ENCODE results near the gene SHB. TPM values are rescaled to one million over a fixed set of nuclear protein-coding genes. Genes with fewer than 3 reads are reported as not detected.
A peak's percentile ranks its signal among the peaks of the same experiment; 100 is the strongest.
"Not testable (repeated sequence)": the region's sequence is repeated elsewhere in the genome, so short reads cannot be mapped to it uniquely, and the experiment has no call there.

SHB gene
- total RNA-seq, 3 donors from 2014 or later: 2.6 to 4.0 (median 3.4) TPM

DNA sequence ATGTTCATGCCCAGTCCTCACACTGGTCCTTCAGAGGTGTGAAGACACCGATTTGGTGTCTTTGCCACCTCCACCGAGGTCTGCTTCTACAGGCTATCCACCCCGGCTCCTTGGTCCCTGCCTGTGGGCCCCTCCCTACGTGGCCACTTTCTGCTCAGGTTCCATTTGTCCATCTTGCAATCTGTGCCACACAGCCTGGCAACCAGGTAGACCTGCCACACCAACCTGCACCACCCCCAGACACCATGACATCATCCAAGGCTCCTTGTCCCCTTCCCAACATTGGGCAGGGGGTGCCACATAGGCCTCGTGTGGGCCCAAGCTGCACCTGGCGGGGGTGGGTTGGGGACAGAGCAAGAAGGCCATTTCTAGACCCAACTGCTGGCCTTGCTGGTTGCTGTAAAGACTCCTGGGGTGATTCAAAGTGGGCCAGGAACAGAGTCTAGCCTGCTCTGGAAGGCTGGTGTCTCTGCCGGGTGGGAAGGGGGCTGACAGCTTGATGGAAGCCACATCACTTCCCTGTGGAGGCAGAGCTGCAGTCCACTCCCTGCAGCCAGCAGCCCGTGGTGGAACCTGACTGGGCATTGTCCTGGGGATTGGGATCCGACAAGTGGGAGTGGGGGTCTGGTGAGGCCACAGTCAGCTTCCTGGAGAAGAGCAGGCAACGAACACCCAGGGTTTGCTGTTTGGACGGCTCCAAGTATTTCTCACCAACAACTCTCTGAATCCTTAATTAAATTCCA, 99.3 kb downstream of the SHB start:
- Mint-ChIP-seq H3K27me3 (ENCODE audit: low read depth) (no peaks in the 10 kb centered on the region), H3K9me3 (no peaks in the 10 kb centered on the region), H3K4me1 (ENCODE audit: low read depth) (no peaks in the 10 kb centered on the region), H3K36me3 (ENCODE audit: insufficient read depth) (no peaks in the 10 kb centered on the region), H3K4me3 (no peak overlapping the region)
- no peak for DNase-seq
- ATAC-seq: no peak

DNA sequence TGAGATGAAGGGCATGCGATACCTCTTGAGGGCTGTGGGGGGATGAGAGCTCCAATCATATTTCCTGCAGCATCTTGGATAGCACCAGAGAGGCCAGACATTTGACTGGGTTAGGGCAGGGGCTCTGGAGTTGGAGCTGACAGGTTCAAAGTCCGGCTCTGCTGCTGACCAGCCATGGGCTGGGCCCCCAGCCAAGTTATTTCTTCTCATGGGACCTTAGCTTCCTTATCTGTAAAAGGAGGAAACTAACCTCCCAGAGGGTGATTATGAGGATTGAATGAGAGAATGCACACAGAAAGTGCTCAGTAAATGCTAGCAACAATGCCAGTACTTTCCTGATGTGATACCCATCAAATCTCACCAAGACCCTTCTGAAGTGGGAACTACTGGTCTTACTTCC, 99.9 kb downstream of the SHB start:
- no peaks in the 10 kb centered on the region for H3K9me3 Mint-ChIP-seq
- no peaks in the 10 kb centered on the region for H3K27me3 Mint-ChIP-seq (ENCODE audit: low read depth)
- H3K36me3 Mint-ChIP-seq (ENCODE audit: insufficient read depth): no peaks in the 10 kb centered on the region
- no peak overlapping the region for H3K4me3 Mint-ChIP-seq
- no peak for ATAC-seq
- DNase-seq: no peak
- H3K4me1 Mint-ChIP-seq (ENCODE audit: low read depth): no peaks in the 10 kb centered on the region

DNA sequence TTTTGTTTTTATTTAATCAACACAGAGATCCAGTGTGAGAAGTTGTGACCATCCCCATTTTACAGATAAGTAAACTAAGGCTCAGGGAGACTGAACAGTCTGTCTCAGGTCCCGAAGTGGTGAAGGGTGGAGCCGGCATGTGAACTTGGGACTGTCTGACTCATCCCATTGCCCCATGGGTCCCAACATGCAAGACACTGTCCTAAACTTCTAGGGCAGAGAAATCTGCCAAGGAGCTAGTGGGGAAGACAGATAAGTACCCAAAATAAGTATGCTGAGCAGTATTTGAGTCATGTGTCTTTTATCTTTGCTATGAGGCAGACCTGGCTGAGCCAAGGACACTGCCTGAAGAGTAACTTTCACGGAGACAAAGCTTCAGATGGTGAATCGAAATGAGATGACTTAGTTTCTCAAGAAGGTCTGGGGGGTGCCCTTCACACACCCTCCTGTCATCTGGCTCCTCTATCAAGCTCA, 100.8 kb downstream of the SHB start:
- no peaks in the 10 kb centered on the region for H3K36me3 Mint-ChIP-seq (ENCODE audit: insufficient read depth)
- ATAC-seq (no peak), DNase-seq (no peak)
- no peak overlapping the region for H3K4me3 Mint-ChIP-seq
- H3K9me3 Mint-ChIP-seq: no peaks in the 10 kb centered on the region
- H3K27me3 Mint-ChIP-seq (ENCODE audit: low read depth): no peaks in the 10 kb centered on the region
- no peaks in the 10 kb centered on the region for H3K4me1 Mint-ChIP-seq (ENCODE audit: low read depth)

DNA sequence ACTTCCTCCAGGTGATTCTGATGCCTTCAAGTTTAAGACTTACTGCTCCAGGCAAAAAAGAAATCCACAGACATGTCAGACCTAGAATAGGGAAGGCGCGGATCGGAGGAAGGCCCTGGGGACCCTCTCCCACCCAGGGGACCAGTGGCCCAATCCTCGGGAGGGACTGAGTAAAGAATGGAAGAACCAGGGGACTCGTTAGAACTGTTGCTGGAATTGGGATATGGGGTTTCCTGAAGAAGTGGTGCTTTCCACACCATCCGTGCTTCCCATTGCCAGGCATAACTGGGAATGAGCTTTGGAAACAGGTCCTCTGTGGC, 101.3 kb downstream of the SHB start:
- no peaks in the 10 kb centered on the region for H3K4me1 Mint-ChIP-seq (ENCODE audit: low read depth)
- no peaks in the 10 kb centered on the region for H3K9me3 Mint-ChIP-seq
- ATAC-seq: no peak
- DNase-seq: no peak
- no peaks in the 10 kb centered on the region for H3K36me3 Mint-ChIP-seq (ENCODE audit: insufficient read depth)
- H3K27me3 Mint-ChIP-seq (ENCODE audit: low read depth): no peaks in the 10 kb centered on the region
- H3K4me3 Mint-ChIP-seq: no peak overlapping the region

DNA sequence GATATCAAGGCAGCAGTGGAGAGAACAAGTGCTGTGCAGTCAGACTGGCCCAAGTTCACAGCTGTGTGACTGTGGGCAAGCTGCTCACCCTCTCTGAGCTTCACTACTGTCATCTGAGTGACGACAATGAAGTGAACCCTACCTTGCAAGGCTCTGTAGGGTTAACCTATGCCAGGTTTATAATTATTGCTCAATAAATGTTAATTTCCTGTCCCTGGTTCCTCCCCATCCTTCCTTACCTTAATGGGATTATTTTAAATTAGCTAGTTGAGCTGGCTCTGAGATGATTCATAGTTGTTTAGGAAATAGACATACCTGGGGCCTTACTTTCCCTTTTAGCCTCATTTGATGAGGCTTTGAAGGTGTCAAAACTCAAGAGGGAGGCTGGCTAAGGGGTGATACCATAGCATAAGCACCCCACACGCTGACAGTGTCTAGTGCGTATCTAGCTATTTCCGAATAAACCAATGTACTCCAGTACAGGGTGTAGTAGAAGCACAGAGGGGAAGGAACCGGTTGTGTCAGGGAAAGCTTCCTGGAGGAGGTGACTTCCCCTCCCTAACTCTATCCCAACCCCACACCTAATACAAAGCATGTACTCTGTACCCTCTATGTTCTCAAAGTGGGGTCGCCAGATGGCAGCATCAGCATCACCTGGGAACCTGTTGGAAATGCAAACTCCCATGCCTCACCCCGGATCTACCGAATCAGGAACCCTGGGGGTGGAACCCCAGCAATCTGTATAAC, 101.8 kb downstream of the SHB start:
- no peak for ATAC-seq
- no peaks in the 10 kb centered on the region for H3K36me3 Mint-ChIP-seq (ENCODE audit: insufficient read depth)
- H3K4me1 Mint-ChIP-seq (ENCODE audit: low read depth): no peaks in the 10 kb centered on the region
- H3K27me3 Mint-ChIP-seq (ENCODE audit: low read depth): no peaks in the 10 kb centered on the region
- DNase-seq: no peak
- H3K9me3 Mint-ChIP-seq: no peaks in the 10 kb centered on the region
- H3K4me3 Mint-ChIP-seq: no peak overlapping the region

DNA sequence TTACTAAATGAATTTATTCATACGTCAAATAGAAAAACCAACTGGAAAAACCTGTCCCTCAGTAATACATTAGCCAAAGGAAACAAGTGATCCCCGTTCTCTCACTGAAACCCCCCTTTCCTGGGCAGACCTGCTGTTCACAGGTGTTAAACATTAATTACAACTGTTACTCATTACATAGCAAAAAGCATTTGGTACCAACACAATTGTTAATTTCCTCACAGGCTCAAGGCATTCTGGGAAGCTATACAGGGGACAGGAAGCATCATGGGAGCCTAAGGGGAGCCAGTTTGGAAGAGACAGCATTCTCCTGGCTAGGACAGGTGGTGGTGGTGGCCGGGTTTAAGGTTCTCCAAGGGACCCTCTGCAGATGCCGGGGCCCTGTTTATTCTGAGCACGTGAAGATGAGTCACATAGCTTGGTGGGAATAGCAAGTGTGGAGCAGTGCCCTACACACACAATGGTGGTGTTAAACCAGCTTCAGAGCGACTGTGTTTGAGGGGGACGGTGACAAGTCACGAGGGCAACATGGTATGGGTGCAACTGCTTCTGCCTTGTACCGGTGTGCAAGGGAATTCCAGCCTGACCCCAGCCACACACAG, 102.5 kb downstream of the SHB start:
- Mint-ChIP-seq H3K4me1 (ENCODE audit: low read depth) (no peaks in the 10 kb centered on the region), H3K36me3 (ENCODE audit: insufficient read depth) (no peaks in the 10 kb centered on the region), H3K4me3 (no peak overlapping the region), H3K27me3 (ENCODE audit: low read depth) (no peaks in the 10 kb centered on the region), H3K9me3 (no peaks in the 10 kb centered on the region)
- ATAC-seq: no peak
- no peak for DNase-seq

DNA sequence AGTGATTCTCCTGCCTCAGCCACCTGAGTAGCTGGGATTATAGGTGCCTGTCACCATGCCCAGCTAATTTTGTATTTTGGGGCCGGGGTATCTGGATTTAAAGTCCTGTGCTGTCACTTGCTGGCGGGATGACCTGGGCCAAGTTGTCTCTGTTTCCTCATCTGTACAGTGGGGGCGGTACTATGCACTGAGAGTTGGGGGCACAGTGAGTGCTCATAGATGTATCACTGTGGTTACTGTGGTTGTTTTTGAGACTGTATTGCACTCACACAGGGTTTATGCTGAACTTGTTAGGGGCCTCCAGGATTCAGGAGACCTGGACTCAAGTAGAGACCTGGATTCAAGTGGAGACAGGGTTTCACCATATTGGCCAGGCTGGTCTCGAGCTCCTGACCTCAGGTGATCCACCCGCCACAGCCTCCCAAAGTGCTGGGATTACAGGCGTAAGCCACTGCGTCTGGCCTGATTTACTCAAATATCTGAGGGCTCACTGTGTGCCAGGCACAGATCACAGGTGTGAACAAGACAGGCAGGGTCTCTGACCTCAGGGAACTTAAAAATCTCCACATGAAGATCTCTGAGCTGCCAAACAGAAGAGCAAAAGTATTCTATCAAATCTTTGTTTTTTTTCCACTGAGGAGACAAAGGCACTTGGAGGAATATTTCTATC, 103.2 kb downstream of the SHB start:
- not testable (repeated sequence) for DNase-seq; H3K4me1 Mint-ChIP-seq (ENCODE audit: low read depth); H3K27me3 Mint-ChIP-seq (ENCODE audit: low read depth); H3K36me3 Mint-ChIP-seq (ENCODE audit: insufficient read depth); H3K9me3 Mint-ChIP-seq; H3K4me3 Mint-ChIP-seq
- ATAC-seq: peak; percentile 76 to 78

DNA sequence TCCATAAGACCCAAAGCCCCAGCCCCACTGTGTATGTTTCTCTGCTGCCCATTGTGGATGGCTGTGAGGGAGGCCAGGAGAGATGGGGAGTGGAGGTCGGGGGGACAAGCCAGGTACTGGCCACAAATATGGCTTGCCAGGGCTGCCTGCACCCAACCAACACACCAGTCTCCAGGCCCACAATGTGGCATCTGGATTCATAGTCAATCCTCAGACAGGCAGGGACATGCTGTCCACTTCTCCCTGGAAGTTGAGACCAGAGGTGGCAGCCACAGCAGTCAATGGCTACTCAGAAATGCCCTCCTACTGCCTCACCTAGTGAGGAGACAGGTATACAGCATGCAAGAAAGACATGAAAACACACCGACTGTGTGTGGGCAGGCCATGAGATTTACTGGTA, 103.9 kb downstream of the SHB start:
- no peaks in the 10 kb centered on the region for H3K4me1 Mint-ChIP-seq (ENCODE audit: low read depth)
- no peaks in the 10 kb centered on the region for H3K36me3 Mint-ChIP-seq (ENCODE audit: insufficient read depth)
- ATAC-seq (no peak), DNase-seq (no peak)
- no peaks in the 10 kb centered on the region for H3K9me3 Mint-ChIP-seq
- no peaks in the 10 kb centered on the region for H3K27me3 Mint-ChIP-seq (ENCODE audit: low read depth)
- H3K4me3 Mint-ChIP-seq: no peak overlapping the region

DNA sequence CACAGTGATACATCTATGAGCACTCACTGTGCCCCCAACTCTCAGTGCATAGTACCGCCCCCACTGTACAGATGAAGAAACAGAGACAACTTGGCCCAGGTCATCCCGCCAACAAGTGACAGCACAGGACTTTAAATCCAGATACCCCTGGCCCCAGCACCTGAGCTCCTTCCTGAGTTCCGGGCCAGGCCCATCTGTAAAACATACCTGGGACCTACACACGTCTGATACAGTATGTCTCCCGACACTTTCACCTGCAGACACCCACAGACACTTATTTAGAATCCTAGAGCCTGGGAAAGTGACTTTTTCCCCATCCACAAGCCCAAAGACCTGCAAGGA, 104.3 kb downstream of the SHB start:
- no peaks in the 10 kb centered on the region for H3K9me3 Mint-ChIP-seq
- DNase-seq (no peak), ATAC-seq (no peak)
- H3K36me3 Mint-ChIP-seq (ENCODE audit: insufficient read depth): no peaks in the 10 kb centered on the region
- no peak overlapping the region for H3K4me3 Mint-ChIP-seq
- no peaks in the 10 kb centered on the region for H3K27me3 Mint-ChIP-seq (ENCODE audit: low read depth)
- H3K4me1 Mint-ChIP-seq (ENCODE audit: low read depth): no peaks in the 10 kb centered on the region

DNA sequence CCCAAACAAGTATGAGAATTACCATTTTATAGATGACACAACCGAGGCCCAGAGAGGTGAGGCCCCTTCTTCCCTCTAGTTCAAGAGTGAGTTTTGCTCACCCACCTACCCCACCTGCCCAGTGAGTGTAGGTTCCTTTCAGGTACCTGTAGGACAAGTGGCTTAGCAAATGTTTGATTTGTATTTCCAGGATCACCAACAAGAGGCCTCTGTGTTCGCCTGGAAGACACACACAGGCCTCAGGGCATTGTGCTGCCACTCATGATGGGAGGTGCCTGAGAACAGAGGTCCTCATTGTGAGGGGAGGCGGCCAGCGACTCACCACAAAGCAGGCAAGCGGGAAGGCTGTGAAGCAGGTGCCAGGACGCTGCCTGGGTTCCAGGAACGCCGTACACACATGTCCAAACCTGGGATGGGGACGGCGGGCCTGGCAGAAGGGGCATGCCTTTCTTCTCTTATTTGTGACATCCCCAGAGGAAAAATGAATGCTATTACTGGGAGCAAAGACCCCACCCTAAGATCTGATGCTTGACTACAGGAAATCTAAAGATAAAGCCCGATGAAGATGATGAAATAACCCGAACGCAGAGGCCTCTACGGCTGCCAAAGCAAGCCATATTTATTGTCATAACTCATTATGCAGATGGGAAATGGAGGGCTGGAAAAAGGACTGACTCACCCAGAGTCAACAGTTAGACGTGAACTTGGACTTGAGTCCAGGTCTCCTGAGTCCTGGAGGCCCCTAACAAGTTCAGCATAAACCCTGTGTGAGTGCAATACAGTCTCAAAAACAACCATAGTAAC, 104.9 kb downstream of the SHB start:
- Mint-ChIP-seq H3K4me1 (ENCODE audit: low read depth) (no peaks in the 10 kb centered on the region), H3K4me3 (no peak overlapping the region), H3K9me3 (no peaks in the 10 kb centered on the region), H3K27me3 (ENCODE audit: low read depth) (no peaks in the 10 kb centered on the region), H3K36me3 (ENCODE audit: insufficient read depth) (no peaks in the 10 kb centered on the region)
- ATAC-seq: peak; percentile 32 to 54
- no peak for DNase-seq

DNA sequence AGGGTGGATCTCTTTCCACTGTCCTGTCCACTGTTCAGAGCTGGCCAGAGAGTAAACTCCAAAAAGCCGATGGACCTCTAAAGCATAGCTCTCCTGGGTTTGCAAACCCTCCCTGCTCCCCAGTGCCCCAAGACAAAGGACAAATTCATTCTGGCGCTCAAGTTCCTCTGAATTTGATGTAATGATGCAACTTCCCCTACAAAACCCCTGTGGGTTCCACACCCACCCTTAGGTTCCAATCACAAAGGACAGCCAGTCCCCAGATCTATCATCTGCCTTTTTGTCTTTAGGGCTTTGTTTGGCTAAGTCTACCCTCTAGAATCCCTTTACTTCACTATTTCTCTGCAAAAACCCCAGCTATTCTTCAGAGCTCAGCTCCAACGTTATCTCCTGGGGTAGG, 107.7 kb downstream of the SHB start:
- no peaks in the 10 kb centered on the region for H3K4me1 Mint-ChIP-seq (ENCODE audit: low read depth)
- no peaks in the 10 kb centered on the region for H3K27me3 Mint-ChIP-seq (ENCODE audit: low read depth)
- DNase-seq: no peak
- ATAC-seq: no peak
- no peak overlapping the region for H3K4me3 Mint-ChIP-seq
- H3K36me3 Mint-ChIP-seq (ENCODE audit: insufficient read depth): no peaks in the 10 kb centered on the region
- H3K9me3 Mint-ChIP-seq: no peaks in the 10 kb centered on the region

DNA sequence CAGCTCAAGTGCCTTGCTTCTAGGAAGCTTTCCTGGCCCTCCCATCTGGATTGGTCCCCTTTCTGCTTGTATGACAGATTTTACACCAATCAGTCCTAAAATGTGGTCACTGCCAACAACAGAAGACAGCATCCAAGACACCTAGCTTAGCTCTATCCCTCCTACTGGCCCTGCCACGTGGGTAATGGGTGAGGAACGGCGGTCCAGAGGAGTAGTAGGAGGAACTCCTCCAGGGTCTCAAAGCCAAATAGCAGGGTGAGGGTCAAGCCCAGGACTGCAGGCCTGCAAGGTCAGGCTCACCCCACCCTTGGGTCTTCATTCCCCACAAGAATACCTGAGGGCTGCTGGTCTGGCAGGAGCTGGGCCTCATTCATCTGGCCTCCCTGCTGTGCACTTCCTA, 108.4 kb downstream of the SHB start:
- no peak for ATAC-seq
- Mint-ChIP-seq H3K4me3 (no peak overlapping the region), H3K4me1 (ENCODE audit: low read depth) (no peaks in the 10 kb centered on the region), H3K36me3 (ENCODE audit: insufficient read depth) (no peaks in the 10 kb centered on the region), H3K27me3 (ENCODE audit: low read depth) (no peaks in the 10 kb centered on the region), H3K9me3 (no peaks in the 10 kb centered on the region)
- no peak for DNase-seq

DNA sequence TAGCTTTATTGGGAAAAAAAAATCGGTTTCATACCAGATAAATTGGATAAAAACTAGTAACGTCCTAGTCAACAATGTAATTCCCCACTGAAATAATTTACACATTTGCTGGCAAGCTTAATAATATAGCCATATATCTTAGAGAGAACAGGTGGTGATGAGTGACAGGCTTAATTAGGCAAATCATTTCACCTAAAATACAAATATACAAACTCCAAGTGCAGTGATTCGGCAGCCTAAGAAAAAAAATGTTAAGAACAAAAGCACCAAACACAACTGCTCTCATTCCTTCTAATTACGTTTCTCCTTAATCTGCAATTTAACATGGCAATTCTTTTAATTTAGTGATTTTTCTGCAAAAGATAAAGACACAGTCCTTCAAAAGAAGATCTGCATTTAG, 109.1 kb downstream of the SHB start:
- DNase-seq: no peak
- ATAC-seq: no peak
- no peaks in the 10 kb centered on the region for H3K36me3 Mint-ChIP-seq (ENCODE audit: insufficient read depth)
- no peaks in the 10 kb centered on the region for H3K4me1 Mint-ChIP-seq (ENCODE audit: low read depth)
- no peak overlapping the region for H3K4me3 Mint-ChIP-seq
- H3K9me3 Mint-ChIP-seq: no peaks in the 10 kb centered on the region
- H3K27me3 Mint-ChIP-seq (ENCODE audit: low read depth): no peaks in the 10 kb centered on the region

DNA sequence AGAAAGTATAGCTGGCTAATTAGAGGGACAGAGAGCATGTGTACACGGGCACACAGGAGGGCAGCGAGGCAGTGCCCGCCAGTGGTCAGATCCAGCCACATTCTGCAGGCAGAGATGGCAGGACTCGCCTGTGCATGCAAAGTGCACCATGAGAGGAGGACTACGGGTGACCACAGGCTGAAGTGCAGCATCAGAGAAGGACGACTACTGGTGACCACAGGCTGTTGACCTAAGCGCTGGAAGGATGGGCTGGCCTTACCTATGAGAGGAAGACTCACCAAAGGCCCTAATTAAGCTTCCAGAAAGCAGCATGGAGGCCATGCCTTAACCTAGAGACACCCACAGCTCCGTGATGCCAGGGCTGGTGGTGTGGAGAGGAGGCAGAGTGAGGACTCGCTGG, 110.9 kb downstream of the SHB start:
- DNase-seq (no peak), ATAC-seq (no peak)
- peaks cover 15% of the 10 kb centered on the region for H3K4me1 Mint-ChIP-seq (ENCODE audit: low read depth)
- no peaks in the 10 kb centered on the region for H3K27me3 Mint-ChIP-seq (ENCODE audit: low read depth)
- H3K9me3 Mint-ChIP-seq: no peaks in the 10 kb centered on the region
- no peak overlapping the region for H3K4me3 Mint-ChIP-seq
- no peaks in the 10 kb centered on the region for H3K36me3 Mint-ChIP-seq (ENCODE audit: insufficient read depth)
